GM23338 (cell line): ENCODE results near the gene PNMA8B. TPM values are rescaled to one million over a fixed set of nuclear protein-coding genes. Genes with fewer than 3 reads are reported as not detected.

ENCODE experiments used
- ATAC-seq: fragments of 200-7000 bp; cut with Tn5 transposase; 3 replicates; pipeline ENCODE4 v1.9.1; 2020
- DNase-seq: peaks from one replicate; pipeline ENCODE4 v3.0.0-alpha.2; 2015; ENCODE audit warnings: low spot score
- H2AFZ ChIP-seq: fragments of 200-600 bp; sonication (generic); 2 replicates; pipeline ENCODE4 v1.8.0; 2016; ENCODE audit warnings: antibody characterized with exemption, mild to moderate bottlenecking, moderate library complexity
- H3F3A ChIP-seq: fragments of 200-600 bp; sonication (generic); replicated peaks from 2 replicates; pipeline ENCODE4 v1.8.0; 2017; ENCODE audit warnings: antibody characterized with exemption, mixed run types, low read depth
- H3K27ac ChIP-seq: fragments of 200-600 bp; sonication (generic); 2 replicates; pipeline ENCODE4 v1.6.1; 2016; ENCODE audit warnings: low read depth
- H3K27me3 ChIP-seq: fragments of 200-600 bp; sonication (generic); 2 replicates; pipeline ENCODE4 v1.8.0; 2016; ENCODE audit warnings: mild to moderate bottlenecking, mixed run types, moderate library complexity; ENCODE audit not compliant: insufficient read depth
- H3K36me3 ChIP-seq: fragments of 200-600 bp; sonication (generic); 2 replicates; pipeline ENCODE4 v1.8.0; 2016; ENCODE audit warnings: mild to moderate bottlenecking; ENCODE audit not compliant: insufficient read depth
- H3K4me1 ChIP-seq: fragments of 200-600 bp; sonication (generic); 2 replicates; pipeline ENCODE4 v1.8.0; 2016; ENCODE audit warnings: mild to moderate bottlenecking, moderate library complexity; ENCODE audit not compliant: insufficient read depth
- H3K4me2 ChIP-seq: fragments of 200-600 bp; sonication (generic); 2 replicates; pipeline ENCODE4 v1.7.1; 2017; ENCODE audit warnings: mixed run types
- H3K4me3 ChIP-seq: fragments of 200-600 bp; sonication (generic); 2 replicates; pipeline ENCODE4 v1.6.1; 2016; ENCODE audit warnings: mixed run types
- H3K79me2 ChIP-seq: fragments of 200-600 bp; sonication (generic); replicated peaks from 2 replicates; pipeline ENCODE4 v1.8.0; 2017; ENCODE audit warnings: mild to moderate bottlenecking; ENCODE audit not compliant: insufficient read depth
- H3K9me2 ChIP-seq: fragments of 200-600 bp; sonication (generic); 2 replicates; pipeline ENCODE4 v1.8.0; 2017; ENCODE audit not compliant: insufficient read depth
- H4K20me1 ChIP-seq: fragments of 200-600 bp; sonication (generic); replicated peaks from 2 replicates; pipeline ENCODE4 v1.8.0; 2017; ENCODE audit warnings: mild to moderate bottlenecking; ENCODE audit not compliant: insufficient read depth
- H3K27ac Mint-ChIP-seq: 2 replicates; pipeline ENCODE4 v1.8.0; 2020; ENCODE audit warnings: inconsistent platforms, mild to moderate bottlenecking, moderate library complexity, mixed read lengths
- H3K27me3 Mint-ChIP-seq: 3 replicates; pipeline ENCODE4 v1.8.0; 2022; ENCODE audit warnings: low read depth, mild to moderate bottlenecking, moderate library complexity, mixed read lengths, inconsistent platforms; ENCODE audit not compliant: insufficient read depth, poor library complexity
- H3K36me3 Mint-ChIP-seq: 3 replicates; pipeline ENCODE4 v1.8.0; 2021; ENCODE audit warnings: low read depth, mild to moderate bottlenecking, inconsistent platforms, moderate library complexity, mixed read lengths
- H3K4me1 Mint-ChIP-seq: 3 replicates; pipeline ENCODE4 v1.8.0; 2020; ENCODE audit warnings: mild to moderate bottlenecking, inconsistent platforms, mixed read lengths
- H3K4me3 Mint-ChIP-seq: 3 replicates; pipeline ENCODE4 v1.8.0; 2021; ENCODE audit warnings: moderate library complexity, mild to moderate bottlenecking, inconsistent platforms, mixed read lengths
- H3K9me3 Mint-ChIP-seq: 3 replicates; pipeline ENCODE4 v1.8.0; 2020; ENCODE audit warnings: moderate library complexity, mild to moderate bottlenecking, inconsistent platforms, mixed read lengths
- CREB1 ChIP-seq: fragments of 250-450 bp; sonication (Bioruptor Pico); IDR thresholded peaks from 2 replicates; pipeline ENCODE4 v1.5.0; 2020; ENCODE audit warnings: low read depth, mild to moderate bottlenecking, moderate library complexity
- CTCF ChIP-seq, 2 experiments: fragments of 200-600 bp in 1 of 2; sonication (generic) in 1 of 2; conservative IDR thresholded peaks; 2 replicates each; pipeline versions ENCODE4 v1.5.1 to v1.6.1; 2016 to 2017; ENCODE audit warnings: antibody characterized with exemption in 2 of 2, low read depth in 2 of 2, mild to moderate bottlenecking in 2 of 2, moderate library complexity in 1 of 2
- ETS1 ChIP-seq: IDR thresholded peaks from 2 replicates; pipeline ENCODE4 v1.6.1; 2016; ENCODE audit warnings: antibody characterized with exemption
- EZH2 ChIP-seq: fragments of 200-600 bp; sonication (generic); IDR thresholded peaks from one replicate; pipeline ENCODE4 v1.8.0; 2017; ENCODE audit warnings: antibody characterized with exemption, mild to moderate bottlenecking, low read depth; ENCODE audit not compliant: unreplicated experiment
- EZH2phosphoT487 ChIP-seq: fragments of 200-600 bp; sonication (generic); IDR thresholded peaks from one replicate; pipeline ENCODE4 v1.8.1; 2018; ENCODE audit warnings: antibody characterized with exemption; ENCODE audit not compliant: unreplicated experiment
- JUNB ChIP-seq: IDR thresholded peaks from one replicate; pipeline ENCODE4 v1.6.1; 2016; ENCODE audit warnings: antibody characterized with exemption; ENCODE audit not compliant: unreplicated experiment
- NANOG ChIP-seq: IDR thresholded peaks from 2 replicates; pipeline ENCODE4 v1.6.1; 2016; ENCODE audit warnings: antibody characterized with exemption, borderline replicate concordance
- POLR2AphosphoS5 ChIP-seq: IDR thresholded peaks from 2 replicates; pipeline ENCODE4 v1.6.1; 2016; ENCODE audit warnings: antibody characterized with exemption, low read depth
- REST ChIP-seq: IDR thresholded peaks from one replicate; pipeline ENCODE4 v1.6.1; 2018; ENCODE audit warnings: antibody characterized with exemption; ENCODE audit not compliant: unreplicated experiment
- STAT1 ChIP-seq: IDR thresholded peaks from one replicate; pipeline ENCODE4 v1.6.1; 2016; ENCODE audit warnings: antibody characterized with exemption; ENCODE audit not compliant: unreplicated experiment
- ZNF331 ChIP-seq: fragments of 250-450 bp; sonication (Bioruptor Pico); IDR thresholded peaks from 2 replicates; pipeline ENCODE4 v1.5.0; 2020; ENCODE audit warnings: low read depth, mild to moderate bottlenecking, moderate library complexity
- ZNF462 ChIP-seq: fragments of 250-450 bp; sonication (Bioruptor Pico); IDR thresholded peaks from 2 replicates; pipeline ENCODE4 v1.5.0; 2020; ENCODE audit warnings: mild to moderate bottlenecking, moderate library complexity
- polyA plus RNA-seq: library from polyadenylated mRNA; unstranded; fragments of >200 nt; fragmentation: Nextera tagmentation; extraction: Ambion mirVana; gene quantifications from 2 replicates; pipeline ENCODE4 v1.2.1, GENCODE V29; 2016
- total RNA-seq: library from RNA; depleted of rRNA; stranded (reverse); fragments of >200 nt; shearing (Covaris generic); gene quantifications from 2 replicates; pipeline ENCODE4 v1.2.3, GENCODE V29; 2014

The PNMA8B gene
- total and polyA plus RNA-seq, 2 experiments from 2014 or later, result 0.44 to 1.7 TPM

DNA sequence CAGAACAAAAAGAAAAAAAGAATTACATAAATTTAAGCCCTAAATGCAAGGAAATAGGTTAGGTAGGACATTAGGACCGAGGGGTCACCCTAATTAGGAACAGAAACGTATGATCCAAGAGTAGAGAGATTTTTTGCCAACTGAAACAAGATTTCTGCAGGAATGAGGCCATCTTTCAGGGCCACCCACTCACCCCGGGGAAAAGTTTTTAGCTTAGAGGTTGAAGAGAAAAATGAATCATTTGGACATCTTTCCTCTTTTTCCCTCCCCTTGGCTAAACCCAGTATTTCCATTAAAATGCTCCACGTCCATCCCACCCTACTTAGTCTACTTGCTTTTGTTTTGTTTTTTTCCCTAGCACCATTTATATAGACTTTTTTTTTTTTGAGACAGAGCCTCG lies 13.7 kb downstream of the PNMA8B start (continued):
- TF ChIP-seq POLR2AphosphoS5 (no peak), EZH2 (no peak), NANOG (no peak)

- ATAC-seq, result no peak
- H2AFZ ChIP-seq, result no peak overlapping the region; the same call in 1 of the 2 replicates
- no peaks in the 10 kb centered on the region for H3K9me2 ChIP-seq
- H3K27me3 ChIP-seq, result peaks cover 2% of the 10 kb centered on the region; the same call in 1 of the 2 replicates
- H3K36me3 ChIP-seq, result no peaks in the 10 kb centered on the region
- H3K27ac ChIP-seq, result no peak overlapping the region
- H3F3A ChIP-seq, result no peaks in the 10 kb centered on the region
- Mint-ChIP-seq H3K36me3 (no peaks in the 10 kb centered on the region), H3K4me1 (peaks cover 21% of the 10 kb centered on the region), H3K4me3 (no peak overlapping the region; the same call in 2 of the 3 replicates), H3K9me3 (no peaks in the 10 kb centered on the region), H3K27ac (no peak overlapping the region), H3K27me3 (peaks cover 8% of the 10 kb centered on the region)
- H4K20me1 ChIP-seq, result no peaks in the 10 kb centered on the region
- no peaks in the 10 kb centered on the region for H3K79me2 ChIP-seq
- no peak for DNase-seq
- H3K4me1 ChIP-seq, result peaks cover 14% of the 10 kb centered on the region
- no peak overlapping the region for H3K4me3 ChIP-seq
- H3K4me2 ChIP-seq, result peak overlapping the region; percentile 72
- TF ChIP-seq NANOG, result no peak
- no peak for TF ChIP-seq ETS1
- no peak for TF ChIP-seq CTCF (conservative IDR thresholded peaks at IDR 0.05; ENCODE audit: low read depth in 2 of 2)
- TF ChIP-seq POLR2AphosphoS5, result no peak
- no peak for TF ChIP-seq EZH2phosphoT487
- no peak for TF ChIP-seq ZNF331 (CRISPR knock-in tag)
- TF ChIP-seq ZNF462 (CRISPR knock-in tag), result no peak
- no peak for TF ChIP-seq REST
- no peak for TF ChIP-seq CREB1 (CRISPR knock-in tag)
- no peak for TF ChIP-seq JUNB
- TF ChIP-seq STAT1, result no peak
- TF ChIP-seq EZH2, result no peak
Observed at GRCh38 chr19:46481223-46481848, 14.3 kb downstream of the PNMA8B start.
